Fibroblast of the aortic adventitia (primary cell): Measurements from ENCODE around the gene ULK4. TPM values are rescaled to one million over a fixed set of nuclear protein-coding genes. Genes with fewer than 3 reads are reported as not detected.

Experiments used
- DNase-seq: peaks from one replicate; pipeline ENCODE4 v3.0.0-alpha.2; 2010; ENCODE audit warnings: low read depth
- H3K4me3 ChIP-seq: 2 replicates; pipeline ENCODE4 v1.5.1; 2011; ENCODE audit warnings: low read depth, mild to moderate bottlenecking, control low read depth, low read length, moderate library complexity
- CTCF ChIP-seq: IDR thresholded peaks from 2 replicates; pipeline ENCODE4 v1.5.1; 2011; ENCODE audit warnings: mild to moderate bottlenecking, low read length, control low read depth, inconsistent platforms; ENCODE audit not compliant: insufficient read depth
- total RNA-seq: library from RNA; depleted of rRNA; stranded (reverse); fragments of >200 nt; gene quantifications from 2 replicates; pipeline ENCODE4 v1.2.3, GENCODE V29; 2012; ENCODE audit warnings: low replicate concordance

ULK4 gene
- total RNA-seq, 1 donor, result 16.1 TPM

DNA sequence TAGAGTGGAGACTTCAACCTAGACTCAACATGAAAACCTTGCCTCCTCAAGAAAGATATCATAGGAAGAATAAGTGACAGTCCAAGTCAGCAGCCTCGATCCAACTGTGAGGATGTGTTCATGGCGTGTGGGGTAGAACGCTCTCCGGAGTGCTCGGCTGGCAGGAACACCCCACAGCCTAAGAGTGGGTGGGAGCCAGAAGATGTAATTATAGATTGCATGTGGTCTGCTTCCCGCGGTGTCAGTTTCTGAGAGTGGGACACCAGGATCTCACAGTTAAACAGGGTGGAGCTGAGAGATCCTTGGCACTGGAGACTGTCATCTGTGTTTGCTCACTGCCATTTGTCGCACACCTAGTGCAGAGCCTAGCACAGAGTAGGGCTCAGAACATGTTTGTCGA is 604.6 kb downstream of the ULK4 start:
- no peak for TF ChIP-seq CTCF
- H3K4me3 ChIP-seq, result no peak overlapping the region
- DNase-seq, result no peak

GRCh38 chr3:41356775-41357174 is 605.1 kb downstream of the ULK4 start:
- no peak for DNase-seq
- TF ChIP-seq CTCF, result no peak
- no peak overlapping the region for H3K4me3 ChIP-seq

GRCh38 chr3:41352510-41352909 is 609.4 kb downstream of the ULK4 start:
- no peak for TF ChIP-seq CTCF
- H3K4me3 ChIP-seq, result no peak overlapping the region
- no peak for DNase-seq

- no peak for DNase-seq
- no peak overlapping the region for H3K4me3 ChIP-seq
- TF ChIP-seq CTCF, result no peak
Observed at GRCh38 chr3:41350441-41350840, 611.5 kb downstream of the ULK4 start.

GRCh38 chr3:41348401-41348800 is 613.5 kb downstream of the ULK4 start:
- DNase-seq, result no peak
- H3K4me3 ChIP-seq, result no peak overlapping the region
- no peak for TF ChIP-seq CTCF

- no peak for TF ChIP-seq CTCF
- no peak overlapping the region for H3K4me3 ChIP-seq
- DNase-seq, result peak; percentile 15
Observed at GRCh38 chr3:41346698-41347270, 615.1 kb downstream of the ULK4 start.

GRCh38 chr3:41345788-41346187 is 616.1 kb downstream of the ULK4 start:
- H3K4me3 ChIP-seq, result no peak overlapping the region
- no peak for TF ChIP-seq CTCF
- DNase-seq, result no peak
